ENCODE measurements around the gene TRAF2.

Gene TRAF2

DNA sequence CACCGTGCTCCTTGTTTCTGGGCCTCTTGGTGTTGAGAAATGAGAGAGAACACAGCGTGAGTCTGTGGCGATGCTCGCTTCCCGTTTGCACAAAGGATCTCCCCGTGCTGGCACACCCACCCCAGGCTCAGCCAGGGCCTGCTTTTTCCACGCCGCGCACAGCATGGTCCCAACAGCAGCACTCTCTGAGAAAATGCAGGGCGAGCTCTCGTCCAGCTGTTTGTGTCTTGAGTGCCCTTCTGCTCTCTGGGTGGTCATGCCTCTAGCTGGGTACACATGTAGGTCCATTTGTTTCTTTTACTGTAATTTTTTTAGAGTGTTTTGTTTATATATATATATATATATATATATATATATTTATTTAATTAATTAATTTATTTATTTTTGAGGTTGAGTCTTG, 31.6 kb downstream of the TRAF2 start:
- DNase-seq, result no peak

DNA sequence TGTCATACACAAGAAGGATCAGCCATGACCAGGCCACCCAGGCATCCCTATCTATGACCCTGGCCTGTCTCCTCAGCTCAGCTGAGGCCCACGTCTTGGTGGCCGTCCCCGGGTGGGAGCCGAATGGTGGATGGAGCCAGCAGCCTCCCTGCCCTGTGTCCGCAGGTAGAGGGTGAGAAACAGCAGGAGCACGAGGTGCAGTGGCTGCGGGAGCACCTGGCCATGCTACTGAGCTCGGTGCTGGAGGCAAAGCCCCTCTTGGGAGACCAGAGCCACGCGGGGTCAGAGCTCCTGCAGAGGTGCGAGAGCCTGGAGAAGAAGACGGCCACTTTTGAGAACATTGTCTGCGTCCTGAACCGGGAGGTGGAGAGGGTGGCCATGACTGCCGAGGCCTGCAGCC, 33.8 kb downstream of the TRAF2 start:
- DNase-seq, result no peak

GRCh38 chr9:136920734-136921231, 34.5 kb downstream of the TRAF2 start:
- DNase-seq, result no peak

DNA sequence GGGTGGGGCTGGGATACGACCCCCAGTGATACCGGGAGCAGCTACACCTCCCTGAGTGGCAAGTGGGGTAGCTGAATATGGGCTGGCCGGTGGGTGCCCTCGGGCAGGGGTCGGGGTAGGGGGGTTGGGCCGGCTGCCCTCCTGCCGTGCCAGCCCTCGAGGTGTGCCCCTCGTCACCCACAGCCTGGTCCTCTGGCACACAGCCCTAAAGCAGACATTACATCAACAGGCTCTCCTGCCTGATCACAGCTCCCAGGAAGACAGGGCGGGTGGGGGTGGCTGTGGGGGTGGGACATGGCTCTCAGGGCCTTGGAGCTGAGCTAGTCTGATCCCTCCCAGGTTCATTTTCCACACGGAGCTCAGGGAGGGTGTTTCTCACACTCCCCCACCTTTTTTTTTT, 35.0 kb downstream of the TRAF2 start:
- DNase-seq, result no peak

- DNase-seq, result no peak
Measured at GRCh38 chr9:136921718-136922117, 35.4 kb downstream of the TRAF2 start.

DNA sequence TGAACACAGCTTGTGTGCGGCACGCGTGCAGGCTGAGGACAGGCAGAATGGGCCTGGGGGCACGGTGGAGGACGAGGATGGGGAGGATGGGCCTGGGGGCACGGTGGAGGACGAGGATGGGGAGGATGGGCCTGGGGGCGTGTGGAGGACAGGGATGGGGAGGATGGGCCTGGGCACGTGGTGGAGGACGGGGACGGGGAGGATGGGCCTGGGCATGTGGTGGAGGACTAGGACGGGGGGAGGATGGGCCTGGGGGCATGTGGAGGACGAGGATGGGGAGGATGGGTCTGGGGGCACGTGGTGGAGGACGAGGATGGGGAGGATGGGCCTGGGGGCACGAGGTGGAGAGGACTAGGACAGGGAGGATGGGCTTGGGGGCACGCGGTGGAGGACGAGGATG, 36.2 kb downstream of the TRAF2 start:
- no peak for DNase-seq

DNA sequence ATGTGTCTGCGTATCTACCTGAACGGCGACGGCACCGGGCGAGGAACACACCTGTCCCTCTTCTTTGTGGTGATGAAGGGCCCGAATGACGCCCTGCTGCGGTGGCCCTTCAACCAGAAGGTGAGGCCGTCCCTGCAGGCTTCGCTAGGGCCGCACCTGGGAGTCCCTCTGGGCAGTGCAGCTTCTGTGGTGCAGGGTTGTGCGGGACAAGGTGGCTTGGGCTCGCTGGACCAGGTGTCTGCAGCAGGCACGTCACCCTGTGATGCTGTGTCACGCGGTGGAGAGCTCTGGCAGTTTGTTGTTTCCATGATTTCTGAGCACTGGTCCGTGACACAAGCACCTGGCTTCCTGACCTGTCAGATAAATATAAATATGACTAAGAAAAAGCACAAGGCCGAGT, 37.6 kb downstream of the TRAF2 start:
- no peak for DNase-seq

DNA sequence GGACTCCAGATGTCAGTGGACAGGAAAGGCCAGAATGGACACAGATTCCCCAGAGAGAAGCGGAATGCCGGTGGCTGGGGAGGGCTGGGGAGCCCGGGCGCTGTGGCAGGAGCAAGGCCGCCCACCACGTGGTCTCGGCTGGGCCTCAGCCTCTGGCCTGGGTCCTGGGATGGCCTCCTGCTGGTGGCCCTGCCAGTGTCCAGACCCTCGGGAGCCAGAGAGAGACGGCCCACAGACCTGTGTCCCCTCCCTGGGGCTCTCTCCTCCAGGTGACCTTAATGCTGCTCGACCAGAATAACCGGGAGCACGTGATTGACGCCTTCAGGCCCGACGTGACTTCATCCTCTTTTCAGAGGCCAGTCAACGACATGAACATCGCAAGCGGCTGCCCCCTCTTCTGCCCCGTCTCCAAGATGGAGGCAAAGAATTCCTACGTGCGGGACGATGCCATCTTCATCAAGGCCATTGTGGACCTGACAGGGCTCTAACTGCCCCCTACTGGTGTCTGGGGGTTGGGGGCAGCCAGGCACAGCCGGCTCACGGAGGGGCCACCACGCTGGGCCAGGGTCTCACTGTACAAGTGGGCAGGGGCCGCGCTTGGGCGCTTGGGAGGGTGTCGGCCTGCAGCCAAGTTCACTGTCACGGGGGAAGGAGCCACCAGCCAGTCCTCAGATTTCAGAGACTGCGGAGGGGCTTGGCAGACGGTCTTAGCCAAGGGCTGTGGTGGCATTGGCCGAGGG, 39.3 kb downstream of the TRAF2 start:
- no peak for DNase-seq

DNA sequence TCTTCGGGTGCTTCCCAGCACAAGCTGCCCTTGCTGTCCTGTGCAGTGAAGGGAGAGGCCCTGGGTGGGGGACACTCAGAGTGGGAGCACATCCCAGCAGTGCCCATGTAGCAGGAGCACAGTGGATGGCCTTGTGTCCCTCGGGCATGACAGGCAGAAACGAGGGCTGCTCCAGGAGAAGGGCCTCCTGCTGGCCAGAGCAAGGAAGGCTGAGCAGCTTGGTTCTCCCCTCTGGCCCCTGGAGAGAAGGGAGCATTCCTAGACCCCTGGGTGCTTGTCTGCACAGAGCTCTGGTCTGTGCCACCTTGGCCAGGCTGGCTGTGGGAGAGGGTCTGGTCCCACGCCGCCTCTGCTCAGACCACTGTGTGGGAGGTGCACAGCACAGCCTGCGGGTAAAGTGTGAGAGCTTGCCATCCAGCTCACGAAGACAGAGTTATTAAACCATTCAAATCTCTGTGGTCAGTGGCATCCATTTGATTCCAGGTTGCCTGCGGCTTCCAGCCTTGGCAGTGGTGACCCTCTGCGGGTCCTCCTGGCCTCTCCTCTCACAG, 39.9 kb downstream of the TRAF2 start:
- DNase-seq, result no peak

DNA sequence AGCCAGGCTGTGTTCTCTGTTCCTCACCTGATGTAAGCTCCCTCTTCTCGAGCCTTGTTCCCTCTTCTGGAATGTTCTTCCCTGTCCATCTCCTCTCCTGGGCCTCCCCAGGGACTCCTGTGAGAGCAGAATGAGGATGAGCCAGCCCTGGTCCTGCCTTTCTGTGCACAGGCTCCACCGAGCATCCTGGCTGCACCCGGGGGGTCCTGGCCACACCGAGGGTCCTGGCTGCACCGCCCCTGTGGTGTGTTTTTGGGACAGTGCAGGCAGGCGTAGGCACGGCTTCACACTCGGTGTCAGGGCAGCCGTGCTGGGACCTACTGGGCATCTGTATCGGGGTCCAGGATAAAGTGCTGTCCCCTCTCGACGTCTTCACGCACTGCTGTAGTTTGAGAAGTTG, 40.4 kb downstream of the TRAF2 start:
- DNase-seq, result no peak

DNA sequence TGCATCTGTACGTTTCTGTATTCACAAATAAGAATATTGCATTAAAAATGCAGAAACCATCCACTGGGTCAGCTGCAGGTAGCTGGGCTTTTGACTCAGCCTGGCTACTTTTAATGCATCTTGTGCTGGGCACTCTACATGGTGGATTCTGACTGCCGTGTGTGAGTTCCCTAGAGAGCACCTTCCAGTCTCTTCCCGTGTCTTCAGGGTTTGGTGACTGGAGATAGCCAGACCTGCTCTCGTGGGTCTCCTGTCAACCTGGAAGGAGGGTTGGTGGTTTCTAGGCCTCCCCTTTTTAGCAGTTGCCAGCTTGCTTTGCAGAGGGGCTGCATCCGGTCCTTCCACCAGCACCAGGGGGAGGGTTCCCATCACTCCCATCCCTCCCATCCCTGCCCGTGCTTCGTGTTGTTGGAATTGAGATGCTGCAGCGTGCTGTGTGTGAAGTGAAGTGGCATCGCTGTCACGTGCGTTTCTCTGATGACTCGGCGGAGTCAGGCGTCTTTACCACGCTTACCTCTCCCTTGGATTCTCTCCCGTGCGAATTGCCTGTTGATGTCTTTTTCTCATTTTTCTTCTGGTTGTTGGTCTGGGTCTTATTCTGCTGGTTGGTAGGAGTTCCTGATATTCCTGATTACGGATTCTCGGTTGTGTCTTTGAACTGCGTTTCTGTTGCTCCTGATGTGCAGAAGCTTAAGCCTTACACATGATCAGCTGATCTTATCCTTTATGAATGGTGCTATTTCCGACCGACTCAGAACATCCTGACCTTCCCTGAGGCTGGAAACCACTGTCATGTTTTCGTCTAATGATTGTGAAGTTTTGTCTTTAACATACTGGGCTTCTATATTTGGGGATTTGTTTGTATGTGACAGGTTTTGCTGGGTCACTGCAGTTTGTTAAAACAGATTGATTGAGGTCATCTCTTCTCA, 41.3 kb downstream of the TRAF2 start:
- DNase-seq, result no peak

DNA sequence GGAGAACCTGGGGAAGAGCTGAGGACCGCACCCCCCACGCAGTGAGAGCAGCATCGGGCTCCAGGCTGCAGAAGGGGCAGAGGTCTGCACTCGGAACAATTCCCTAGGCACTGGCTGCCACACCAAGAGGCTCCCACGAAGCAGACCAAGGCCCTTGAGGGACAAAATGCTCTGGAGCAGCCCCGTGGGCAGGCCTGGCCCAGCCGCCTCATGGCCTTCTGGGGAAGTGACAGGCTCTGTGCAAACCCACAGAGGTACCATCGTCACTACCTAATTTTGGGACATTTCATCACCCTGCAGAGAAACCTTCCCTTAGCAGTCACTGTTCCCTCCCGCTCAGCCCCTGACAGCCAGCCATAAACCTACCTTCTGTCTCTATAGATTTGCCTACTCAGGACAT, 42.3 kb downstream of the TRAF2 start:
- no peak for DNase-seq

GRCh38 chr9:136930014-136930413, 43.7 kb downstream of the TRAF2 start:
- no peak for DNase-seq

GRCh38 chr9:136931611-136932130, 45.4 kb downstream of the TRAF2 start:
- DNase-seq, result no peak

DNA sequence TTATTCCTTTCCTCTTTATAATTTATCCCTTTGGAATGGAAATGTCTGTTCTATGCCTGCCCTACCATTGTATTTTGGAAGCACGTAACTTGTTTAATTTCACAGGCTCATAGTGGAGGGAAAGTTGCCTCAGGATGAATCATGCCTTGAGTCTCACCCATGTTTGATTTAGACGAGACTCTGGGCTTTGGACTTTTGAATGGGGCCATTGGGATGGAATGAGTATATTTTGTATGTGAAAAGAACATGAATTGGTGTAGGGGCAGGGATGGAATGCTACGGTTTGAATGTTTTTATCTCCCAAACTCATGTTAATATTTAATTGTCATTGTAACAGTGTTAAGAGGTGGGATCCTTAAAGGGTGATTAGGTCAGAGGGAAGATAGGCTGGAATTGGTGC, 48.0 kb downstream of the TRAF2 start:
- no peak for DNase-seq

- DNase-seq, result no peak
Measured at GRCh38 chr9:136935651-136936050, 49.3 kb downstream of the TRAF2 start.

- no peak for DNase-seq
Measured at GRCh38 chr9:136936645-136937170, 50.4 kb downstream of the TRAF2 start.

DNA sequence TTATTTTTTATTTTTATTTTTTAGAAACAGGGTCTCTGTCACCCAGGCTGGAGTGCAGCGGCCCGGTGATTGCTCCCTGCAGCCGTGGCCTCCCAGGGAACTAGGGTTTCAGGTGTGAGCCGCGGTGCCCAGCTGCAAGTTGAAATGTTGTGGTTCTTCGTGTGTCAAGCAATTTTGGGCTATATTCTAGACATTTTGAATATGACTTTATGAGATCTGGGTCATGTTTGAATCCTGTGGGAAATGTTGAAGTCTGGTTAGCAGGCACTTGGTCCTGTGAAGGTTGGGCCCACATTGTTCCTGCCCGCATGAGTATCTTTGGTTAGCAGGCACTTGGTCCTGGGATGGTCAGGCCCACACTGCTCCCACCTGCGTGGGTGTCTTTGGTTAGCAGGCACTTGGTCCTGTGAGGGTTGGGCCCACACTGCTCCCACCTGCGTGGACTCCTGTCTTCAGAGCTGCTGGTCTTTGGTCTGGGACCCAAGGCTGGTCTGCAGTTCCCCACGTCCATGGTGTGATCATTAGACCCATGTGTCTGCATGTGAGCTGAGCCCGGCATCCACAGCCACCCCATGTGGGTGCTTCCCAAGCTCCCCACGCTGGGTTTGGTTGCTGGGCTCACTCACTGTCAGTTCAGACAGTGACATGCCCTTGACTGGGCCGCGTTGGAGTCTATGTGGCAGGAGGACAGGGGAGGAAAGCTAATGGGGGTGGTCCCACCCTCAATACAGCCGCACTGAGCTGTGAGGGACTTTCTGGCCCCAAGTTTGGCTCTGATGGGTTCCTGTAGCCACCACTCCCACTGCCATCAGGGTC, 51.1 kb downstream of the TRAF2 start:
- DNase-seq, result no peak

DNA sequence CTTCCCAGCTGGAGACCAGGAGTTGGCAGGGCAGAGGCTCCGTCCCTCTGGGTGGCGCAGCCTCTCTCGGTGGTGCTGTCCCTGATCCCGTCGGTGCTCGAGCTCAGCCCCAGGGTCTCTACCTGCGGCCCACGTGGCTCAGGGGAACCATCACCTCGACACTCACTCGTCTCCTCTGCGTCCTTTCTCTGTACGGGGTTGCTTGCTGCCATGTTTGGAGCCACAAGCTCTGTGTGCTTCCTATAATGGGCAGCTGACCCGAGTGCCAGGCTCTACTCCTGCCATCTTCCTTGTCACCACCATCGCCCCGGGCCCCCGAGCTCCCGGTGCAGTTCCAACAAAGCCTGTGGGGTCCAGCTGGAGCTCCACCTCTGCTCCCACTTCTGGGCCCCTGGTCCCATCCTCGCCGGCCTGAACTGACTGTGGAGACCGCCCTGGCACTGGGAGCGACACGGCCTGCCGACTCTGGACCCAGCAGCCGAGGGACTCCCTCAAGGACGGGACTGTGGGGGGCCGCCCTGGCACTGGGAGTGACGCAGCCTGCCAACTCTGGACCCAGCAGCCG, 53.2 kb downstream of the TRAF2 start:
- no peak for DNase-seq

- no peak for DNase-seq
Measured at GRCh38 chr9:136939996-136940525, 53.7 kb downstream of the TRAF2 start.

DNA sequence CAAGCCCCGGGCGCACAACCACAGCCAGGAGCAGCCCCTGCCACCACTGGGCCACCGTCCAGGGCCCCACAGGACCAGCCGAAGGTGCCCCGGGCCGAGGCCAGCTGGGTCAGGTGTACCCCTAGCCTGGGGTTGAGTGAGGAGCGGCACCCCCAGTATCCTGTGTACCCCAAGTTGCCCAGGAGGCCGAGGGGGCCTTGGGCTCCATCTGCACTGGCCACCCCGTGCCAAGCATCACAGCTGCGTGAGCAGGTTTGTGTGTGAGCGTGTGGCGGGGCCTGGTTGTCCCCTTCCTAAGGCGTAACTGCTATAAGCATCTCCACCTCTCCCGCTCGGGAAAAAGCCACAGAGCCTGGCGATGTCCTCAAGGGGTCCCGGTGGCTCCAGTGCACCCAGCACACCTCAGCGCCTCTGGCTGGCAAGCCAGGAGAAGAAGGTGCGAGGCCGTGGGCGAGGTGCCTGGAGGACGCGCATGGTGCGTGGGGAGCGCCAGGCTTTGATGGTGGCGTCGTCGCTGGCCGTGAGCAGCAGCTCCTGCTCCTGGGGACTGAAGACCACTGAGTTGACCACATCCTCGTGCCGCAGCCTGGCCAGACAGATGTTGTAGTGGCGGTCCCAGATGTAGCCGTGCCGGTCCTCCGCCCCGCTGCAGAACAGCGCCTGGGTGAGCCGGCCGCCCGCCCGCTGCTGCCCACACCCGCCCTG, 54.4 kb downstream of the TRAF2 start:
- no peak for DNase-seq
